ENCODE data around the gene HDC.

HDC gene

GRCh38 chr15:50244959-50245624, 20.4 kb downstream of the HDC start:
- Histone ChIP-seq H3K27me3 (ENCODE audit: control insufficient read depth, insufficient read depth, low read length, poor library complexity, severe bottlenecking) (no peaks in the 10 kb centered on the region), H3K4me1 (ENCODE audit: control insufficient read depth, insufficient read depth, low read length) (no peaks in the 10 kb centered on the region), H3K4me3 (ENCODE audit: insufficient read depth, low read depth, low read length) (no peak overlapping the region), H3K27ac (ENCODE audit: insufficient read depth, low read depth, low read length, poor library complexity, severe bottlenecking) (no peak overlapping the region), H3K9me3 (ENCODE audit: control insufficient read depth, low read length) (no peaks in the 10 kb centered on the region), H3K36me3 (ENCODE audit: control insufficient read depth, insufficient read depth, low read length) (no peaks in the 10 kb centered on the region)
- WGBS, 2 experiments = 92 to 97% methylated on average over 2 of the region's 2 CpGs

GRCh38 chr15:50244153-50244552, 21.4 kb downstream of the HDC start:
- Histone ChIP-seq H3K36me3 (ENCODE audit: control insufficient read depth, insufficient read depth, low read length) (no peaks in the 10 kb centered on the region), H3K27ac (ENCODE audit: insufficient read depth, low read depth, low read length, poor library complexity, severe bottlenecking) (no peak overlapping the region), H3K9me3 (ENCODE audit: control insufficient read depth, low read length) (no peaks in the 10 kb centered on the region), H3K27me3 (ENCODE audit: control insufficient read depth, insufficient read depth, low read length, poor library complexity, severe bottlenecking) (no peaks in the 10 kb centered on the region), H3K4me1 (ENCODE audit: control insufficient read depth, insufficient read depth, low read length) (no peaks in the 10 kb centered on the region), H3K4me3 (ENCODE audit: insufficient read depth, low read depth, low read length) (no peak overlapping the region)
- 96% methylated on average over 1 of the region's 1 CpG for WGBS, 2 experiments

- Histone ChIP-seq H3K4me1 (ENCODE audit: control insufficient read depth, insufficient read depth, low read length) (no peaks in the 10 kb centered on the region), H3K36me3 (ENCODE audit: control insufficient read depth, insufficient read depth, low read length) (no peaks in the 10 kb centered on the region), H3K9me3 (ENCODE audit: control insufficient read depth, low read length) (no peaks in the 10 kb centered on the region), H3K4me3 (ENCODE audit: insufficient read depth, low read depth, low read length) (no peak overlapping the region), H3K27ac (ENCODE audit: insufficient read depth, low read depth, low read length, poor library complexity, severe bottlenecking) (no peak overlapping the region), H3K27me3 (ENCODE audit: control insufficient read depth, insufficient read depth, low read length, poor library complexity, severe bottlenecking) (no peaks in the 10 kb centered on the region)
- WGBS, 2 experiments = 88 to 93% methylated on average over 5 of the region's 5 CpGs
Measured at GRCh38 chr15:50241684-50242450, 23.7 kb downstream of the HDC start.

- H3K27me3 ChIP-seq (ENCODE audit: control insufficient read depth, insufficient read depth, low read length, poor library complexity, severe bottlenecking) = no peaks in the 10 kb centered on the region
- no peak overlapping the region for H3K4me3 ChIP-seq (ENCODE audit: insufficient read depth, low read depth, low read length)
- WGBS, 2 experiments = 93 to 99% methylated on average over 2 of the region's 2 CpGs
- H3K36me3 ChIP-seq (ENCODE audit: control insufficient read depth, insufficient read depth, low read length) = no peaks in the 10 kb centered on the region
- H3K9me3 ChIP-seq (ENCODE audit: control insufficient read depth, low read length) = no peaks in the 10 kb centered on the region
- H3K4me1 ChIP-seq (ENCODE audit: control insufficient read depth, insufficient read depth, low read length) = no peaks in the 10 kb centered on the region
- H3K27ac ChIP-seq (ENCODE audit: insufficient read depth, low read depth, low read length, poor library complexity, severe bottlenecking) = no peak overlapping the region
Measured at GRCh38 chr15:50238255-50238654, 27.3 kb downstream of the HDC start.

- no peak overlapping the region for H3K4me3 ChIP-seq (ENCODE audit: insufficient read depth, low read depth, low read length)
- H3K9me3 ChIP-seq (ENCODE audit: control insufficient read depth, low read length) = no peaks in the 10 kb centered on the region
- no peaks in the 10 kb centered on the region for H3K27me3 ChIP-seq (ENCODE audit: control insufficient read depth, insufficient read depth, low read length, poor library complexity, severe bottlenecking)
- no peak overlapping the region for H3K27ac ChIP-seq (ENCODE audit: insufficient read depth, low read depth, low read length, poor library complexity, severe bottlenecking)
- no peaks in the 10 kb centered on the region for H3K36me3 ChIP-seq (ENCODE audit: control insufficient read depth, insufficient read depth, low read length)
- H3K4me1 ChIP-seq (ENCODE audit: control insufficient read depth, insufficient read depth, low read length) = no peaks in the 10 kb centered on the region
- WGBS, 2 experiments = 89 to 97% methylated on average over 9 of the region's 9 CpGs
Measured at GRCh38 chr15:50236433-50236832, 29.1 kb downstream of the HDC start.

- no peaks in the 10 kb centered on the region for H3K4me1 ChIP-seq (ENCODE audit: control insufficient read depth, insufficient read depth, low read length)
- no peaks in the 10 kb centered on the region for H3K9me3 ChIP-seq (ENCODE audit: control insufficient read depth, low read length)
- no peak overlapping the region for H3K27ac ChIP-seq (ENCODE audit: insufficient read depth, low read depth, low read length, poor library complexity, severe bottlenecking)
- no peaks in the 10 kb centered on the region for H3K36me3 ChIP-seq (ENCODE audit: control insufficient read depth, insufficient read depth, low read length)
- H3K27me3 ChIP-seq (ENCODE audit: control insufficient read depth, insufficient read depth, low read length, poor library complexity, severe bottlenecking) = no peaks in the 10 kb centered on the region
- no peak overlapping the region for H3K4me3 ChIP-seq (ENCODE audit: insufficient read depth, low read depth, low read length)
- WGBS, 2 experiments = 93 to 96% methylated on average over 1 of the region's 1 CpG
Measured at GRCh38 chr15:50235794-50236193, 29.7 kb downstream of the HDC start.

- Histone ChIP-seq H3K36me3 (ENCODE audit: control insufficient read depth, insufficient read depth, low read length) (no peaks in the 10 kb centered on the region), H3K27ac (ENCODE audit: insufficient read depth, low read depth, low read length, poor library complexity, severe bottlenecking) (no peak overlapping the region), H3K4me3 (ENCODE audit: insufficient read depth, low read depth, low read length) (no peak overlapping the region), H3K4me1 (ENCODE audit: control insufficient read depth, insufficient read depth, low read length) (no peaks in the 10 kb centered on the region), H3K9me3 (ENCODE audit: control insufficient read depth, low read length) (no peaks in the 10 kb centered on the region), H3K27me3 (ENCODE audit: control insufficient read depth, insufficient read depth, low read length, poor library complexity, severe bottlenecking) (no peaks in the 10 kb centered on the region)
- WGBS, 2 experiments = 100% methylated on average over 1 to 2 of the region's 2 CpGs
Measured at GRCh38 chr15:50234764-50235163, 30.8 kb downstream of the HDC start.

GRCh38 chr15:50233192-50233736, 32.3 kb downstream of the HDC start:
- Histone ChIP-seq H3K4me1 (ENCODE audit: control insufficient read depth, insufficient read depth, low read length) (no peaks in the 10 kb centered on the region), H3K27me3 (ENCODE audit: control insufficient read depth, insufficient read depth, low read length, poor library complexity, severe bottlenecking) (no peaks in the 10 kb centered on the region), H3K36me3 (ENCODE audit: control insufficient read depth, insufficient read depth, low read length) (no peaks in the 10 kb centered on the region), H3K4me3 (ENCODE audit: insufficient read depth, low read depth, low read length) (no peak overlapping the region), H3K27ac (ENCODE audit: insufficient read depth, low read depth, low read length, poor library complexity, severe bottlenecking) (no peak overlapping the region), H3K9me3 (ENCODE audit: control insufficient read depth, low read length) (no peaks in the 10 kb centered on the region)

- no peaks in the 10 kb centered on the region for H3K36me3 ChIP-seq (ENCODE audit: control insufficient read depth, insufficient read depth, low read length)
- no peaks in the 10 kb centered on the region for H3K4me1 ChIP-seq (ENCODE audit: control insufficient read depth, insufficient read depth, low read length)
- H3K4me3 ChIP-seq (ENCODE audit: insufficient read depth, low read depth, low read length) = no peak overlapping the region
- H3K27me3 ChIP-seq (ENCODE audit: control insufficient read depth, insufficient read depth, low read length, poor library complexity, severe bottlenecking) = no peaks in the 10 kb centered on the region
- H3K9me3 ChIP-seq (ENCODE audit: control insufficient read depth, low read length) = no peaks in the 10 kb centered on the region
- 78 to 100% methylated on average over 1 to 2 of the region's 2 CpGs for WGBS, 2 experiments
- no peak overlapping the region for H3K27ac ChIP-seq (ENCODE audit: insufficient read depth, low read depth, low read length, poor library complexity, severe bottlenecking)
Measured at GRCh38 chr15:50232791-50233190, 32.7 kb downstream of the HDC start.

GRCh38 chr15:50231761-50232160, 33.8 kb downstream of the HDC start:
- H3K4me3 ChIP-seq (ENCODE audit: insufficient read depth, low read depth, low read length) = no peak overlapping the region
- H3K27me3 ChIP-seq (ENCODE audit: control insufficient read depth, insufficient read depth, low read length, poor library complexity, severe bottlenecking) = no peaks in the 10 kb centered on the region
- H3K9me3 ChIP-seq (ENCODE audit: control insufficient read depth, low read length) = no peaks in the 10 kb centered on the region
- H3K27ac ChIP-seq (ENCODE audit: insufficient read depth, low read depth, low read length, poor library complexity, severe bottlenecking) = no peak overlapping the region
- no peaks in the 10 kb centered on the region for H3K36me3 ChIP-seq (ENCODE audit: control insufficient read depth, insufficient read depth, low read length)
- no peaks in the 10 kb centered on the region for H3K4me1 ChIP-seq (ENCODE audit: control insufficient read depth, insufficient read depth, low read length)

Data from ectodermal cell (in vitro differentiated cells).